ENCODE measurements around the gene MRPS35.

DNA sequence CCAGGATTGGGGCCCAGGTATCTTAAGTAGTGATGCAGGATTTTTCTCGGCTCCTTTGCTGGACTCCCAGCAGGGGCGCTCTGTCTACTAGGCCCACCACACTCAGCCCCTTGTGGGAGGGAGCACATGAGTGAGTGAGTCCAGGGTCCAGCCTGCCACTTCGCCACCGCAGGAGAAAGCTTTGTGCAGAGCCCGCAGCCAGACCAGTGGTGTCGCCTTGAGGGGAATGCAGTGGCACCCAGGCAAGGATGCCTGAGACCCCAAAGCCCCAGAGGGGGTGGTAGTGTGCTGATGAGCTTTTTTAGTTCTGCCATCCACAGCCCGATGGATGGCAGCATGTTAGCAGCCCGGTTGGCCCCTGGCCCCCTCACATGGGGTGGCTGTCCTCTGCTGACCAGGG is 5.4 kb upstream of the MRPS35 start:
- TF ChIP-seq, protein P1, sequence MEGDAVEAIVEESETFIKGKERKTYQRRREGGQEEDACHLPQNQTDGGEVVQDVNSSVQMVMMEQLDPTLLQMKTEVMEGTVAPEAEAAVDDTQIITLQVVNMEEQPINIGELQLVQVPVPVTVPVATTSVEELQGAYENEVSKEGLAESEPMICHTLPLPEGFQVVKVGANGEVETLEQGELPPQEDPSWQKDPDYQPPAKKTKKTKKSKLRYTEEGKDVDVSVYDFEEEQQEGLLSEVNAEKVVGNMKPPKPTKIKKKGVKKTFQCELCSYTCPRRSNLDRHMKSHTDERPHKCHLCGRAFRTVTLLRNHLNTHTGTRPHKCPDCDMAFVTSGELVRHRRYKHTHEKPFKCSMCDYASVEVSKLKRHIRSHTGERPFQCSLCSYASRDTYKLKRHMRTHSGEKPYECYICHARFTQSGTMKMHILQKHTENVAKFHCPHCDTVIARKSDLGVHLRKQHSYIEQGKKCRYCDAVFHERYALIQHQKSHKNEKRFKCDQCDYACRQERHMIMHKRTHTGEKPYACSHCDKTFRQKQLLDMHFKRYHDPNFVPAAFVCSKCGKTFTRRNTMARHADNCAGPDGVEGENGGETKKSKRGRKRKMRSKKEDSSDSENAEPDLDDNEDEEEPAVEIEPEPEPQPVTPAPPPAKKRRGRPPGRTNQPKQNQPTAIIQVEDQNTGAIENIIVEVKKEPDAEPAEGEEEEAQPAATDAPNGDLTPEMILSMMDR (IDR thresholded peaks at IDR 0.05): no peak
- TF ChIP-seq POLR2A (IDR thresholded peaks at IDR 0.05): no peak
